Stimulated activated CD4-positive, alpha-beta T cell treated with anti-CD3 and anti-CD28 coated beads, Interleukin-1b, Interleukin-23, amount 100 ng/mL, for 4 hours (primary cell): ENCODE data around the gene PPIE.
"Not testable (repeated sequence)": the region's sequence is repeated elsewhere in the genome, so short reads cannot be mapped to it uniquely, and the experiment has no call there.

Source experiments
- DNase-seq, 2 donors: peaks; one replicate each; pipeline ENCODE4 v3.0.0-alpha.2; 2020; ENCODE audit warnings: low read depth in 2 of 2

PPIE gene

GRCh38 chr1:39758556-39759435 lies 20.1 kb downstream of the PPIE start:
- DNase-seq = no peak

GRCh38 chr1:39759436-39759726 lies 20.7 kb downstream of the PPIE start:
- no peak for DNase-seq

- no peak for DNase-seq
Observed at GRCh38 chr1:39760074-39761008, 21.7 kb downstream of the PPIE start.

- no peak for DNase-seq
Observed at GRCh38 chr1:39761016-39761415, 22.3 kb downstream of the PPIE start.

- DNase-seq = no peak
Observed at GRCh38 chr1:39761557-39762260, 23.0 kb downstream of the PPIE start.

GRCh38 chr1:39762550-39763540 lies 24.2 kb downstream of the PPIE start:
- no peak for DNase-seq

- DNase-seq = not testable (repeated sequence)
Observed at GRCh38 chr1:39763619-39764374, 25.1 kb downstream of the PPIE start.

GRCh38 chr1:39764512-39764911 lies 25.8 kb downstream of the PPIE start:
- DNase-seq = not testable (repeated sequence)

- not testable (repeated sequence) for DNase-seq
Observed at GRCh38 chr1:39766466-39766865, 27.8 kb downstream of the PPIE start.

- DNase-seq = not testable (repeated sequence)
Observed at GRCh38 chr1:39769502-39769901, 30.8 kb downstream of the PPIE start.

- not testable (repeated sequence) for DNase-seq
Observed at GRCh38 chr1:39770100-39771021, 31.7 kb downstream of the PPIE start.

- not testable (repeated sequence) for DNase-seq
Observed at GRCh38 chr1:39771022-39771532, 32.4 kb downstream of the PPIE start, which contains the start of gene OXCT2. TSS of gene OXCT2 (minus strand) at chr1:39771348. CDS start at chr1:39771255, 93 bp downstream.

GRCh38 chr1:39773369-39773979 lies 34.8 kb downstream of the PPIE start:
- not testable (repeated sequence) for DNase-seq

GRCh38 chr1:39775141-39775540 lies 36.5 kb downstream of the PPIE start:
- DNase-seq = not testable (repeated sequence)

- DNase-seq = not testable (repeated sequence)
Observed at GRCh38 chr1:39775676-39776399, 37.2 kb downstream of the PPIE start.

- no peak for DNase-seq
Observed at GRCh38 chr1:39776400-39776713, 37.7 kb downstream of the PPIE start.

- no peak for DNase-seq
Observed at GRCh38 chr1:39776886-39777285, 38.2 kb downstream of the PPIE start.

GRCh38 chr1:39777306-39777705 lies 38.6 kb downstream of the PPIE start:
- no peak for DNase-seq
